A549 (cell line): ENCODE results near the gene SLCO1C1.

Experiments
- BCL3 ChIP-seq: fragments of >200 bp; sonication (Bioruptor Twin); formaldehyde crosslinking; IDR thresholded peaks from 3 replicates; pipeline ENCODE4 v1.6.1; 2016
- BHLHE40 ChIP-seq: IDR thresholded peaks from 2 replicates; pipeline ENCODE4 v1.6.1; 2012; ENCODE audit warnings: low read depth, low read length, inconsistent platforms
- CEBPB ChIP-seq, 2 experiments: fragments of >200 bp in 1 of 2; sonication (Bioruptor Twin) in 1 of 2; formaldehyde crosslinking in 1 of 2; IDR thresholded peaks; 2 replicates each; pipeline ENCODE4 v1.6.1; 2012 to 2016
- CTCF ChIP-seq: fragments of >200 bp; sonication (Bioruptor Twin); formaldehyde crosslinking; IDR thresholded peaks from 3 replicates; pipeline ENCODE4 v1.5.1; 2016
- EP300 ChIP-seq, 2 experiments: fragments of >200 bp; sonication (Bioruptor Twin); formaldehyde crosslinking; IDR thresholded peaks; 2 replicates in 1 of 2; 3 replicates in 1 of 2; pipeline ENCODE4 v1.6.1; 2016 to 2017
- MAFK ChIP-seq: fragments of 450-650 bp; IDR thresholded peaks from 2 replicates; pipeline ENCODE4 v1.6.1; 2014; ENCODE audit not compliant: partially characterized antibody
- RCOR1 ChIP-seq: fragments of 150-350 bp; IDR thresholded peaks from 2 replicates; pipeline ENCODE4 v1.6.1; 2014; ENCODE audit warnings: antibody characterized with exemption, low read length, low read depth

- TF ChIP-seq BCL3 (no peak), CTCF (peak; percentile 23; the same call in 1 of the 3 replicates), CEBPB (IDR thresholded peaks at IDR 0.05) (no peak), BHLHE40 (no peak), RCOR1 (no peak), EP300 (IDR thresholded peaks at IDR 0.05) (no peak), MAFK (no peak)
Measured at GRCh38 chr12:20731274-20731673, 36.1 kb downstream of the SLCO1C1 start.
